HuH-7 (cell line): ENCODE results near the gene RHO.

Experiments
- DNase-seq: peaks from one replicate; pipeline ENCODE4 v3.0.0; 2011; ENCODE audit warnings: low spot score

Gene RHO

DNA sequence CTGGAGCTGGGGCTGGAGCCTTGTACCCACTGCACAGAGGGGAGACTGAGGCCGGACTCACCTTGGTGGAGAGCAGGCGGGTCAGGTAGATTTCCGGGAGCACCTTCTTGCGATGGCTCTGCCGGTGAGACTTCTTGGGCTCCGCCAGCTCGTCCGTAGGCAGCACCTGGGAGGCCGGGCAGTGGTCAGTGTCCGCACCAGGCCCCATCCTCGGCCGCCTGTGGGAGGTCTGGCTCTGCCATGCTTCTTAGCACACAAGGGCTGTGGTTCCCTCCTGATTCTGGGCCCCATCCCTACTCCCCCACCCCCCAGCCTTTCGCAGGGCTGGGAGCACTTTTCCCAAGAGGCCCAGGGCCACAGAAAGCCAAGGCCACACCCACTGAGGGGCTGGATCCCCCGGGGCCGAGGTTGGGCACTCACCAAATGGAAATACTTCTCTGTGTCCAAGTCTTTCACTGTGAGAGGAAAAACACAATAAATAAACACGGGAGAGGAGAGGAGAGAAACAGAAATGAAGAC is 31.9 kb downstream of the RHO start:
- no peak for DNase-seq

DNA sequence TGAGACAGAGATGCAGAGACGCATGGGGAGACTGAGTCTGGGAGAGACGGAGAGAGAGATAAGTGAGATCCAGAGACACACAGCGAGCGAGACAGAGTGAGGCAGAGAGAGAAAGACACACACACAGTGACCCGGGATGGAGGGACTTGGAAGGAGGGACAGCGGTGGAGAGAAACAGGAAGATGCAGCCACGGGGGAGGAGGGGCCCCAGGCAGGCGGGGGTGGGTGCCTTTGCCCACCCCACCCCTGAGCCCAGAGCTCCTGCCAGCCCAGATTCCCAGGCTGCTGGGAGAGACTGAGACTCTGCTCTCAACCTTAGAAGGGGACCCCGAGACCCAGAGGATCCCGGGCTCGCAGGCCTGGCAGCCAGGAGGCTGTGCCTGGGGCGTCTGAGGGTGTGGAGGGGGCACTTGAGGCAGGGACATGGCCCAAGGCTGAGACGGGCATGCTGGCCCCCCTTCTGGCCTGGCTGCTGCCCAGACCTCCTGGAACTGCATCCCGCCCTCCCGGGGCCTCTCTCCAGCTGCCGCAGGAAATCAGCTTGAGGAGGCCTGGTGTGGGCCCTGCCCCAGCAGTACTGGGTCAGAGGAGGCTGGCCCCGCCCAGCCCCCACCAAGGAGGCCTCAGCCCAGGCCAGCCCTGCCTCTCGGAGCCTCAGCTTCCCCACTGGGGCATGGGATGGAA is 32.6 kb downstream of the RHO start:
- DNase-seq: no peak

DNA sequence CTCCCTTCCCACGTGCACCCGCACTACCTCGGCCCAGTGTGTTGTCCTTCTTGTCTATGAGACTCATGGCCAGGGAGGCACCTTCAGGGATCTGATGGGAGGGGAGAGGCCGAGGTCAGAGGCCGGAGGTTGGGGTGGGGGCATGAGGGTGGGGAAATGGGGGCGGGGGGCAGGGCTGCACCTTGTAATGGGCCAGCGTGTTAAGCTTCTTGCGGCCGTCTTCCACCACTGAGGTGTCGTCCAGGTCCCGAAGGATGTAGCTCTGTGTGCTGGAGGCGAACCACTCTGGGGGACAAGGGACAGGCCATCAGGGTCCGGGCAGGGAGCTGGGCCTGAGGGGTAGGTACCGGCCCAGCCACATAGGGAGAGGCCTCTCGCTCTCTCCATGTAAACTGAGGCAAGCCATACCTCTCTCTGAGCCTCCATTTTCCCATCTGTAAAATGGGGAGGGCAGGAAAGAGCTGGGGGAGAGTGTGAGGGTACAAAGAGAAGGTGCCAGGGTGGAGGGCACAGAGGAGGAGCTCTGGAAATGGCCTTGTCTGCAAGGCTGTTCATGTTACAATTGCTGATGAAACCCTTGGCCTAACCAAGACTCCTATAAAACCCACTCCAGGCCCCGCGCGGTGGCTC is 33.3 kb downstream of the RHO start:
- no peak for DNase-seq

DNA sequence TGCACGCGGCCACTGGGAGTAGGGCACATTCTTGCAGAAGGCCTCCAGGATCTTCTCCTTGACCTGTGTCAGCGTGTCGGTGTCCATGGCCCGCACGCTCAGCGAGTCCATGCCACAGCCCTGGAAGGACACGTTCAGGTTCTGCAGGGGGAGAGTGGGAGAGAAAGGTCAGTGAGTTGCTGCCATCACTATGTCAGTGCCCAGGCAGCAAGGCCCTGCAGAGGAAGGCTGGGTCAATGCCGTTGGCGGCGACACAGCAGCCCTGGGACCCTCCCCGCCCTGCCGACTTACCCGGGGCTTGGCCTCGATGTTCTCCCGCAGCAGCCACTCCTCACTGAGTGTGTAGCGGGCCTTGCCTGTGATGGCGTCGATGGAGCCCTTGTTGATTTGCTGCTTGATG is 34.4 kb downstream of the RHO start:
- DNase-seq: no peak

DNA sequence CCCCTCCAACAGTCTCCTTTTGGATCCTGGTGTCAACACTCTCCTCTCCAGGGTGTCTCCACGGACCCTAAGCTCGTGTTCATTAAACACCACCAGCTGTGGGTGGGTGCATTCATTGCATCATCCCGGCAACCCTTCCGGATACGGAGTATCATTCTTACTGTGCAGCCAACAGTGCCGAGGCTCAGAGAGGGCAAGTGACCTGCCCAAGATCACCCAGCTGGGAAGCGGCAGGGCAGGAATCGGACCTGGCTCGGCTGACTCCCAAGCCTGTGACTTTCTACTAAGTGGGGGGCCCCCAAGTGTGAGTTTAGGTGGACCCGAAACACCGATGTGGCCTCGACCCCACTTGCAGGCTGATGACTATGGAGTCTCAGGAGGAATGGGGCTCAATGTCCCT is 34.9 kb downstream of the RHO start:
- no peak for DNase-seq

DNA sequence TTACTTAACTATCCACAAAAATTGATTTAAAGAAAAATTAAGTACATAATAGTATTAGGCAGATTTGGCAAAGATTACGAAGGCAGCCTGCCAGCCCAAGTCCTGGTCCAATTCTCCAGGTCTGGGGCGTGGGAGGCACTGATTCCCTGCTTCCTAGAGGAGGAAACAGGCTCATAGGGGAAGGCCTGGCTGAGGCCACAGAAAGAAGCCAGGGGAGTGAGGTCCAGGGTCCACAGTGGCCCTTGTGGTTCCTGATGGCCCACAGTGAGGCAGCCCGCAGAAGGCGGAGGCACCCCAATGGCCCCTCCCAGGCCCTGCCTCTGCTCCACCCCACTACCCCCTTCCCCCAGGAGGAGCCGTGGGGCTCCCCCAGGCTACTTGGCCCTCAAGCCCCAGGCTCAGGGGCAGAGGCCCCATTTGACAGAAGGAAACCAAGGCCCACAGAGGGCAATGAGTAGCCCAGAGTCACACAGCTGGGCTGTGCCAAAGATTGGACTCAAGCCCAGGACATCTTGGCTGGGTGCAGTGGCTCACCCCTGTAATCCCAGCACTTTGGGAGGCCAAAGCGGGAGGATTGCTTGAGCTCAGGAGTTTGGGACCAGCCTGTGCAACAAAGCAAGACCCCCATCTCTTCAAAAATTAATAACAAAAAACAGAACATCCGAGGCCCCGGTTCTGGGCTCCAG is 35.6 kb downstream of the RHO start:
- no peak for DNase-seq

DNA sequence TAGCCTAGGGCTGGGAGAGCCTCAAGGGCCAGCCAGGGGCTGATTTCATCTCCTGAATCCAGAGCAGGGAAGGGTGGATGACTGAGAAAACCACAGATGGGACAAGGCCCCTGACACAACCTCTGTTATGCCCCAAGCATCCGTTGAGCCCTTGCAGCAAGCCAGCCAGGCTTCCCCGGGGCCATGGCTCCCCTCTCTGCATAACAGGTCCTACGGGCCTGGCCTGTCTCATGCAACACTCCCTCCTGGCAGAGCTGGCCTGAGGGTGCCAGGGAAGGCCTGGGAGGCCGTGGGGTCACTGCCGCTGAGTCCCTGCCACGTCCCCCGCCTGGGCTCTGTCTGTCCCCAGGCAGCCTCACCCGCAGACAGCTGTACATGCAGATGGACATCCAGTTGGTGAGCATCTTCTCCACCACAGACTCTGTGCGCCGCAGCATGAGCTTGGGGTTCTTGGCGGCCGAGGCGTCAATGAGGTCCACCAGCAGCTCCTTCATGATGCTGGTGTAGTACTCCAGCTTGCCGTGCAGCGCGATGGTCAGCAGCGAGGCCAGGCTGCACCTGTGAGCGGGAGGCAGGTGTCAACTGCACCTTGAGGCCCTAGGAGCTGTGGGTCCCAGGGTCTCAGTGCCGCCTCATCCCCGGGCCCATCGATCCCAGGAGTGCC is 36.7 kb downstream of the RHO start:
- DNase-seq: no peak

DNA sequence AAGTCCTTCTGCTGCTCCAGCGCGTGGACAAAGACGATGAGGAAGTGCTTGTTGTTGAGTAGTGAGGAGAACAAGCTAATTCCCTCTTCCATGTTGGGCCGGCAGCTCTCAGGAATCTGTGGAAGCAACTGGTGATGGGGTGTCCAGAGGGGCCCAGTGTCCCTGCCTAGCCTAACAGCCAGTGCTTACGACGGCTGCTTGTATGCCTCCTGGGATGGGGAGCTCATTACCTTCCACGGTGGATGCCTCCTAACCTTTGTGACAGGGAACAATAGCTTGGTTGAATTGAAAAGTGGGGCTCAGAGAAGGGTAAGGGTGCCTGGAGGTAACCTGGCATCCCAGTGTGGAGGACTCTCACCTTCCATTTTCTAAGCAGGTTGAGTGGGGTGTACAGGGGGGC is 37.5 kb downstream of the RHO start:
- no peak for DNase-seq

DNA sequence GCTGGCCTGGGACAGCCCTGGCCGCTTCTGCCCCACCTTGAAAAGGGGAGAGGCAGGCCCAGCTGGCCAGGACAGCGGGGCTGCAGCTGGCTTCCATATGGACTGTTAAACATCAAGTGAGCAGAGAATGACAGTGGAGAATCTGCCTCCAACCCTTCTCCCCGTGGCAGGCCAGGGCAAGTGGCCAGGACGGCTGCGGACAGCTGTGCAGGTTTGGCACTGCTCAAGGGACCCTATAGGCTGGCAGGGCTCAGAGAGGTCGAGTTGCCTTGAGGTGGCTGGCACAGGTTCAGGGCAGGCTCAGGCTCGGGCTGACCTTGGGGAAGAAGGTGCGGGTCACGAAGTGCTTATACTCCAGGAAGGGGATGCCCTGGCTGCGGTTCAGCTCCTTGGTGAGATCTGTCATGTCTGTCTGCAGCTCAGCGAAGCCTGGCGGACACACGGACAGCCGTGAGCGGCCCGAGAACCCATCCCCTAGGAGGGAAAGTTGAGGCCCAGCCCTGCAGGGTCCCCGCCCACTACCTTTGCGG is 38.8 kb downstream of the RHO start:
- DNase-seq: no peak

DNA sequence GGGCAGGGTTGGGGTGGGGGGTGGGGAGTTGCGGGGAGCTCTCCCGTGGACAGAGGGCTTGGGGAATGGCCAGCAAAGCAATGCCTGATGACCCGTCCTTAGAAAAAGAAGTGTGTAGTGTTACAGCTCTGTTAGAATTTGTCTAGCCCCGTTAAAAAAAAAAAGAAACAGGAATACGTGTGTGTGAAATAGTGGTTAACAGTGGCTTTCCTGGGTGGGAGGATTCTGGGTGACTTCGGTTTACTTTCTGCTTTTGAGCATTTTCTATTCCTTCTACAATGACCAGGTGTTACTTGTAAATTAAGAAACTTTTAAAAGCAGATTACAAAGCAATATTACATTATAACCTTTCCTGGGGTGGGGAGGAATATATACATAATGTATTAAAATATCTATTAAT is 39.5 kb downstream of the RHO start:
- DNase-seq: no peak

DNA sequence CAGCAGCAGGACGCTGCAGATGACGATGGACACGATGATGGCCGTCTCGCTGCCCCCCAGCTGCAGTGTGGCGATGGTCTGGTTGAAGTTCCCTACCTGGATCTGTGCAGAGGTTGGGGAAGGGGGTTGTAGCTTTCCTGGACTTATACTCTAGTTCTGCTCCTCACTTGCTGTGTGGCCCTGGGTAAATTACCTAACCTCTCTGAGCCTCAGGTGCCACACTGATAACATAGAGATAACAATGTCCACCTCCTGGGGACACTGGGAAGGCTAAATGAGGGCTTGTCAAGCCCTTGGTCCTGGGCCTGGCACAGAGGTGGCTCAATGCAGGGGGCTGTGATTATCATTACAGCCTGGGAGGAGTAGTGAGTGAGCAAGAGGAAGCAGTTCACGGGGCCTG is 41.4 kb downstream of the RHO start:
- no peak for DNase-seq

DNA sequence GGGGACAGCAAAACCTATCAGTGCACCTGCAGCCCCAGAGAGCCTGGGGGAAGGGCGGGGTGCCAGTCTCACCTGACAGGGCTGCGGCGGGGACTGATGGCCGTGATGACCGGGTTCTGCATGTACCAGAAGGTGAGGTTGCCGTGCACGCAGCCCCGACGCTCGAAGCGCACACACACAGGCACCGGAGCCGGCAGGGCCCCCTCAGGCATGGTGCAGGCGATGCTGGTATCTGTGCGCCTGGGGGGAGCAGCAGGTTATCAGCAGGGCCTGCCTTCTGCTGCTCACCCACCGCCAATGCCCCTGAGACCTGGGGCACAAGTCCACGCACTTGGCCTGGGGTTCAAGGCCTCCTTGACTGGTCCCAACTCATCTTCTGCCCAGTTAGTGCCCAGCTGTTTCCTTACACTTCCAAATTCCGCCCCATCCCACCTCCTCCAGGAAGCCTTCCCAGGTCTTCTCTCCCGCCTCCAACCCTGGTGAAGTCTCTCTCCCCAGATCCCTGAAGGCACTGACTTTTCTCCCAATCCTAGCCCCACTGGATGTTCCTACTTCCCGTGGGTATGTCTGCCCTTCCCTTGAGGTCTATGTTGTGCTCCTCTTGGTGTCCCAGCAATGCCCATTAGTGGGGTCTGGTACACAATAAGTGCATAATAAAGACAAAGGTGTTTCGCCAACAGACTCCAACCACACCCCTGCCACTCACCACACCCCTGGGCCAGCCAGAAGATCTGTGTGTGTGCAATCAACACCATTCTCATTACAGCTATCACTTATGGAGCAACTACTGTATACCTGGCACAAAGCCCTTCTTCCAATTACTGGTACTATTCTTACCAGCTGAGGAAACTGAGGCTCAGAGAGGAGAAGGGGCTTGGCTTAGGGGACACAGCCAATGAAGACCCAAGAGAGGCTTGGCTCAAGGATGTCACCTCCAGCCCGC is 43.4 kb downstream of the RHO start:
- DNase-seq: no peak

DNA sequence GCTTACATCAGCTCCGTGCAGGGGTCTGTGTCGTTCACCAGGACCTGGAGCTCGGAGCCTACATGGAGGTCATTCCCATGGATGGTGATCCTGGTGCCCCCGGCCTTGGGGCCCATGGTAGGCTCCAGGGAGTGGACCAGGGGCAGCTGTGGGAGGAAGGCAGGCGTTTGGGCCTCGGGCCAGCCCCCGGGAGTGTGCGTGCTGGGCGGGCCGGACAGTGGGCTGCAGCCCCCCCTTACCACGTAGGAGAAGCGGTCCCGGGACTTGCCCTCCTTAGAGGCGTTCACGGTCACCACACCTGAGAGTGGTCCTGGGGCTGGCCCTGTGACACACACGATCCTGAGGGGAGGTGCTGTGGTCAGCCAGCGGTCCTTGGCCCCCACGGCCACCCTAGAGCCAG is 44.2 kb downstream of the RHO start:
- DNase-seq: no peak

DNA sequence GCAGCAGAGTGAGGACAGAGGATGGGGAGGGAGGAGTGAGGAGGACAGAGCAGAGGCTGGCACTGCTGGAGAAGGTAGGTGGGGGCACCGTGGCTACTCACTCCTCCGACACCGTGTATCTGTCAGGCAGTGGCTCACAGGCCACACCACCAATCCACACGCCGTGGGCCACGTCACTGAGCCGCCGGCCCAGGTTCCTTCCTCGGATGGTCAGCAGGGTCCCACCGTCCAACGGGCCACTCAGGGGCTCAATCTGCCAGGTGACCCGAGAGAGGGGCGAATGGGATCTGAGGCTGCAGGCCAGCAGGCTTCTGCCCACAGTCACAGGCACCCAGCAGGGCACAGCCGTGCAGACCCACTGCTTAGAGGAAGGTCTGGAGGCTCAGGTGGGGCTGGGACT is 45.1 kb downstream of the RHO start:
- DNase-seq: no peak

DNA sequence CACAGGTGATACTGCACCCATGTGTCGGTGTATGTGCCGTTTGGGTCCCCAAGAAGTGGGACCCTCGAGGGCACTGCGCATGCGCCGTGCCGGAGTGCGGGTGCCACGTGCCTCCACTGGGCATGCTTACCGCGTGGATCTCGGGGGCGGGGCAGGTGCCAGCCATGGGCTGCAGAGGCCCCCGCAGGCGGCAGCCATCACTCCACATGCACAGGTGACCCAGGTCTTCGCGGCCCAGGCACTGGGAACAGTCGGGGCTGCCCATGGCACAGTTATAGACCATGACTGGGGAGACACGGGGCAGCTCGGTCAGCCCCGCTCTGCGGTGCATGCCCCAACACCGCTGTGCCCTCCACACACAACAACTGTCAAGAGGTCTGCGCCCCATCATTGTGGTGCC is 45.8 kb downstream of the RHO start:
- DNase-seq: no peak

DNA sequence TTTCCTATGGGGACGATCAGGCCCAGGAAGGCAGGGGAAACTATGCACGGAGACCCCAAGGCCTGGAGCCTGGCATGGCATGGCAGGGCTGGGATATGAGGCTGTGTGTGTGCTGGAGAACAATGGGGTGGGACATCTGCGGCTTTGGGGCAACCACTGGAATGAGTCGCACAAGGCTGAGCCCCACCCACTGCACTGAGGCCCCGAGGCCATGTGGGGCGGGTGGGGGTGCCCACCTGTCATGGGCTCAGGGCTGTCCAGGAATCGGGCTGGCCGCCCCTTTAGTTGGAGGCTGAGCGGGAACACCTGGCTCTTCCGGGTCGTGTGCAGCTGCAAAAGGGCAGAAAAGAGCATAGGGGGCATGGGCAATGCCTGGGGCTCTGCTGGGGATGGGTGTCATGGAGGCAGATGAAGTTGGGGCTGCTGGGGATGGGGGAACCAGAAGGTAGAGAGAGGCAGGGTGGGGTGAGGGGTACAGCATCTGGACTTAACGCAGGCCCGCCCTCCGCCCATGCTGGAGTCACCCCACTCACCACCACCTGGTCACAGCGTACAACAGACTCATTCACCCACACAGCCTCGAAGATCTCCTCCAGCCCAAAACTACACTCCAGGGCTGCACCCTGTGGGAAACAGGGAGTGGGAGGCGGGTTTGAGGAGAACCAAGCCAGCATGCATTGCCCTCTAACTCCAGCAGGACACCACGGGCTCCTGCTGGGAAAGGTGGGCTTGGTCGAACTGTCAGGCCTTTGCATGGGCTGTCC is 47.0 kb downstream of the RHO start:
- no peak for DNase-seq

DNA sequence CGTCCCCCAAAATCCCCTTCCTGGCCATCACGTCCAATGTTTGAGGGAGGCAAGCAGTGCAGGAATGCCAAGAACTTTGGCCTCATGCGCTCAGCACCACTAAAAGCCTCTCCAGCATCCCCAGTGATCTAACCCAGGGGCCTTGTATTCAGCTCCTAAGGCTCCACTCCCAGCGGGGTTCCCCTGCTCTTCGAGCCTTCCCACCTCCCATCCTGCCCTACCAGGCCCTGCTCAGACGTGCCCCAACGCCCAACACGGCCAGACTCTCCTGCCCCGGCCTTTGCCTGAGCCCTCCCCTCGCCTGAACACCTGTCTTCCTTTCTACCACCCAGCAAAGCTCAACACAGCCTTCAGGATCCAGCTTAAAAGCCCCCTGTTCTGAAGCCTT is 47.6 kb downstream of the RHO start:
- no peak for DNase-seq

DNA sequence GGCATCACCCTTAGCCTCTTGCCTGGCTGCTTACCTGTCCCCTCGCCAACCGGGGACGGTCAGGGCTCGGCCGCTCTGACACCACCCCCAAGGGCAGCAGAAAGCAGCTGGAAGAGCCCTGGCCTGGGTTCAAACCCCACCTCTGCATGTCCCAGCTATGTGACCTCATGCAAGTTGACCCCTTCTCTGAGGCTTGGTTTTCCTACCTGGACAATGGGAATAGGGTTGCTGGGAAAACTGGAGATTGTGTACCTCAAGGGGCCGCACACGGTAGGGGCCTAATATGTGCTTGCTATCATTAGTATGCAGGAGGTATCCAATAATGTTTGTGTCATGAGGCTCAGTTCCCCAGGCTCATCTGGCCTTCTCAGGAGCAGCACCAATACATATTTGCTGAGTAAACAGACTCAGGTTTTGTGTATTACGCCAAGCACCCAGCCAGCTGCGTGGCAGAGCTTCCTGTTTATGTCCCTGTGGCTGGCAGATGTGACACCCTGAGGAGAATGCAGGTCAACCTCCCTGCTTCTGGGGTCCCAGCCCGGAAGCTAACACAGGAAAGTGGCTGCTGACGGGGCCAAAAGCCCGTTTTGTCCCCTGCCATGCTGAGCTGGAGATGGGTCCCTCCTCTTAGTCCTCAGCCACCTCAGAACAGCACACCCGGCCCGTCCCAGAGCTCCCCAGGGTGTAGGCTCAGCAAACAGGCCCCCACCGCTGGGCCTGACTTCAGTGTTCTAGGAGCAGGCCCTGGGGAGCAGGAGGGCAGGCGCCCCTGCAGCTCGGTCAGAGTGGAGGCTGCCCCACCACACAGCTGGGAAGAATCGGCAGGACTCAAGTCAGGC is 48.3 kb downstream of the RHO start:
- DNase-seq: peak; percentile 60

DNA sequence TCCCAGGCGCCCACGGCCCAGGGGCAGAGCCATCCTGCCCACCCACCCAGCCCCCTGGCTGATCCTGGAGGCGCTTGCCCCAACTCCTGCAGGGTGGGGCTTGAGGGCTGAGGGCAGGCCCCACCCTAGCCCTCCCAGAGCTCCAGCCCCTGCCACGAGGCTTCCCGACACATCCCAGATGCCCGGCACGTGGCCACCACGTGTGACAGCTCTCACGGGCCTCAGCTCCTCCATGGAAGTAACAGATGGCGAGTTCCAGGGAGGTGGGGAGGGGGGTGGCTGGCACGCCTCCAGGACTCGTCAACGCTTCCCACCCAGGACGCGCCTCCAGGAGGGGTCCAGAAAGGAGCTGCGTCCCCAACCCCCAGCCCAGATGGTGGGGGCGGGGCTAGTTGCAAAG is 48.9 kb downstream of the RHO start:
- no peak for DNase-seq
